Spinal cord (tissue), 10 donors: ENCODE results near the gene KCTD6. TPM values are rescaled to one million over a fixed set of nuclear protein-coding genes. Genes with fewer than 3 reads are reported as not detected.
"Not testable (repeated sequence)": the region's sequence is repeated elsewhere in the genome, so short reads cannot be mapped to it uniquely, and the experiment has no call there.

ENCODE experiments used
- DNase-seq, 6 donors: peaks; one replicate each; pipeline versions ENCODE4 v3.0.0 to v3.0.0-alpha.2; 2013 to 2015; ENCODE audit warnings: low spot score in 6 of 6, low read depth in 4 of 6
- H3K27ac ChIP-seq: one replicate; pipeline ENCODE4 v1.5.1; 2013; ENCODE audit warnings: low read depth, low read length, control low read depth
- H3K27me3 ChIP-seq: one replicate; pipeline ENCODE4 v1.6.1; 2013; ENCODE audit warnings: low read length; ENCODE audit not compliant: control insufficient read depth, insufficient read depth
- H3K36me3 ChIP-seq: one replicate; pipeline ENCODE4 v1.6.1; 2013; ENCODE audit warnings: low read length; ENCODE audit not compliant: control insufficient read depth, insufficient read depth
- H3K4me1 ChIP-seq: one replicate; pipeline ENCODE4 v1.6.1; 2013; ENCODE audit warnings: low read length; ENCODE audit not compliant: control insufficient read depth, insufficient read depth
- H3K4me3 ChIP-seq: one replicate; pipeline ENCODE4 v1.5.1; 2013; ENCODE audit warnings: low read depth, low read length, control low read depth
- H3K9me3 ChIP-seq: one replicate; pipeline ENCODE4 v1.6.1; 2013; ENCODE audit warnings: low read length; ENCODE audit not compliant: control insufficient read depth, insufficient read depth
- WGBS: methylation state at CpG from one replicate; pipeline ENCODE4 v1.1.5; 2013; ENCODE audit warnings: missing lambda C conversion rate; ENCODE audit not compliant: insufficient coverage; 5-methylcytosine and 5-hydroxymethylcytosine counted together
- polyA plus RNA-seq, 2 donors: library from polyadenylated mRNA; unstranded; fragments of 120-200 nt; gene quantifications; one replicate each; pipeline ENCODE4 v1.2.1, GENCODE V29; 2013; ENCODE audit not compliant: insufficient read length in 2 of 2
- total RNA-seq, 2 donors: library from RNA; depleted of rRNA in 1 of 2; stranded (reverse); fragments of 120-200 nt in 1 of 2; fragments of >200 nt in 1 of 2; gene quantifications; one replicate each; pipeline versions ENCODE4 v1.2.3 to v1.2.4, GENCODE V29; 2013 to 2014
- donor health status: healthy.

The KCTD6 gene
- total and polyA plus RNA-seq, 4 donors = 26.6 to 35.1 (median 32.4) TPM

DNA sequence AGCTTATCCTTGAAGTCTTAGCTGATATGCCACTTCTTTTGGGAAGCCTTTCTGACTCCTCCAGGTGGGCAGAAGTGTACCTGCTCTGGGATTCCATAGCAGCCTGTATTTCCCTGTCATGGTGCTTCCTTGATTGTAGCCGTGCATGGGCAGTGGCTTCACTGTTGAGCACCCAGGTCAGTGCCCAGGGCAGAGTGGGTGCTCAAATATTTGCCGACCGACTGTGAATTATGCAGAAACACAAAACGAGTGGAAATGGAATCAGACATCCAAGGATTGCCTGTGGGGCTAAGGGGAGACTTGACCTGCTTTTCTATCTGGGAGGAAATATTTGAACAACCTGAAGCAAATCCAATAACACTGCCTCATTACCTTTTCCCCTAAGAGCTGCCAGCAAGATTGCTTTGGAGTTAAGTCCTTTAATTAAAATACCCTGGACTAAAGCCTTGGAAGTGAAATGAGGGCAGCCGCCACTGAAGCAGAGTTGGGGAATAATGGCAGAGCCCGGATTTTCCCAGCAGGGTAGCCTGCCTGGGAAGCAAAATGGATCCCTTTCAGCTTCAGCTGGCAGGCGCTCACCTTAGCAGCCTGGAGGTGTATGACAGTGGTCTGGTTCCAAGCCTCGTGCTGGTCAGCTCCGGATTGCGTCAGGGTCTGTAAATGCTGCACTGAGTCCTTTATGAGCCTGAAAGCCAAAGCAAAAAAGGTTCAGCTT lies 30.2 kb downstream of the KCTD6 start:
- Histone ChIP-seq H3K4me1 (peaks cover 19% of the 10 kb centered on the region), H3K9me3 (no peaks in the 10 kb centered on the region), H3K27ac (peak overlapping the region; percentile 29), H3K36me3 (peaks cover 3% of the 10 kb centered on the region), H3K27me3 (no peaks in the 10 kb centered on the region), H3K4me3 (no peak overlapping the region)
- peak in 3 of 6 donors; percentile 31 to 86 (median 69) for DNase-seq
- 31% methylated on average over 10 of the region's 10 CpGs for WGBS

DNA sequence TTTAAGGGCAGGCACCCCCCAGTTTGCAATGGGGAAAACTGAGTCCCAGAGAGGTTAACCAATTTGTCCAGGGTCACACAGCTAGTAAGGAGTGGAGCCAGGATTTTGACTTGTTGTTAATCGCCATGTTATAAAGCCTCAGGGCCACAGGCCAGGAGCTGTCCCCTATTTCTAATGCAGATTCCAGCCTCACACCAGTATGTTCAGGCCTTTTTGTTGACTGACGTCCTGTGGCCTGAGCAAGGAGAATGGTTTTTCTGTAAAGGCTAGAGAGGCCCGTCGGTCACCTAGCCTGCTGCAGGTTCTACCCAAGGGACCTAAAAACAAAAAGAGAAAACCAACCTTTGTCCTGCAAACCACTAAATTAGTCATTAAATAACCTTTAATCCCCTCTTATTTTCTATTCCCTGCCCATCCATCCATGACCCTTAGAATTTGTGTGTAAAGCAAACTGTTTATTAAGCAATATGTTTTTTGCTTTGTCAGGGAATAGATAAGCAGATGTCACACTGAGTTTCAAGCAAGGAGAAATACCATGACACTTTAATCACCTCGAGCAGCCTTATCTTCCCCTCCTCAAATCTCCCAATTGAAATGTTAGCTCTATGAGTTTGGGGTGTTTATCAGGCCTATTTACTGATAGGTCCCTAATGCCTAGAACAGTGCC lies 31.0 kb downstream of the KCTD6 start:
- 49% methylated on average over 2 of the region's 5 CpGs for WGBS
- Histone ChIP-seq H3K27ac (peak overlapping the region; percentile 29), H3K27me3 (no peaks in the 10 kb centered on the region), H3K4me1 (peaks cover 19% of the 10 kb centered on the region), H3K36me3 (peaks cover 3% of the 10 kb centered on the region), H3K9me3 (no peaks in the 10 kb centered on the region), H3K4me3 (no peak overlapping the region)
- no peak for DNase-seq

DNA sequence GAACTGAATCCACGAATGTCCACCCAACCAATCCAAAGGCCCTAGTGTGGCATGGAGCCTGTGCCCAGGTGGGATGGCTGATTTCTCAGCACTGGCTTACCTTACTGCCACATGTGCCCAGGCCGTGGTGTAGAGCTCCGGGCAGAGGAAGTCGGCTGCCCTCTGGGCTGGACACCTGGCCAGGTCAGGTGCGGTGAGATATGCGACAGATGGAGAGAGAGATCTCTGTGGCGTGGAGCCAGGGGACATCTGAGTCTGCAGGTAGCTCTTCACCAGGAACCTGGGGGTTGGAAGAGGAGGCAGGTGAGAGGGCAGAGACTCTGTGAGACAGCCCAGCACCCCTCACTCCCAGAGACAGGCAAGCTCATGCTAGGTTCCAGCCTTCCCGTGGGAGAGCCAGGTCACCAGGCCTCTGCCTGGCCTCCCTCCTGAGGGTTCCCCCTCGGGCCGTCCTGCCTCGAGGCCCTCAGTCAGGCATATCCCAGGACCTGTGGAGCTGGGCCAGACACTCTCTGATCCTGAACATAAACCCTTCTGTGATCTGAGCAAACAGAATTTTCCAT lies 32.5 kb downstream of the KCTD6 start:
- DNase-seq = no peak

GRCh38 chr3:58526515-58526957 lies 34.6 kb downstream of the KCTD6 start:
- no peak overlapping the region for H3K4me3 ChIP-seq
- H3K27me3 ChIP-seq = no peaks in the 10 kb centered on the region
- peaks cover 24% of the 10 kb centered on the region for H3K4me1 ChIP-seq
- H3K27ac ChIP-seq = no peak overlapping the region
- H3K36me3 ChIP-seq = peaks cover 10% of the 10 kb centered on the region
- DNase-seq = no peak
- 79% methylated on average over 6 of the region's 7 CpGs for WGBS
- no peaks in the 10 kb centered on the region for H3K9me3 ChIP-seq

More for the DNA sequence above, 32.5 kb downstream of the KCTD6 start:
- Histone ChIP-seq H3K9me3 (no peaks in the 10 kb centered on the region), H3K4me3 (no peak overlapping the region), H3K36me3 (peaks cover 3% of the 10 kb centered on the region), H3K4me1 (peaks cover 28% of the 10 kb centered on the region), H3K27ac (no peak overlapping the region), H3K27me3 (no peaks in the 10 kb centered on the region)
- WGBS = 93% methylated on average over 10 of the region's 11 CpGs

DNA sequence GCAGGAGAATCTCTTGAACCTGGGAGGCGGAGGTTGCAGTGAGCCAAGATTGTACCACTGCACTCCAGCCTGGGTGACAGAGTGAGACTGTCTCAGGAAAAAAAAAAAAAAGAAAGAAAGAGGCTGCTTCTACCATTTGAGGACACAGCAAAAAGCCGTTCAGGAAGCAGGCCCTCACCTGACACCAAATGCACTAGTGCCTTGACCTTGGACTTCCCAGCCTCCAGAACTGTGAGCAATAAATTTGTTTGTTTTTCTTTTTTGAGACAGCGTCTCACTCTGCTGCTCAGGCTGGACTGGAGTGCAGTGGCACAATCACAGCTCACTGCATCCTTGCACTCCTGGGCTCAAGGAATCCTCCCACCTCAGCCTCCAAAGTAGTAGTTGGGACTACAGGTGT lies 35.5 kb downstream of the KCTD6 start:
- 92% methylated on average over 2 of the region's 3 CpGs for WGBS
- H3K4me3 ChIP-seq, DNase-seq, H3K27me3 ChIP-seq, H3K9me3 ChIP-seq, H3K27ac ChIP-seq: not testable (repeated sequence)
- peaks cover 17% of the 10 kb centered on the region for H3K4me1 ChIP-seq
- H3K36me3 ChIP-seq = peaks cover 13% of the 10 kb centered on the region

DNA sequence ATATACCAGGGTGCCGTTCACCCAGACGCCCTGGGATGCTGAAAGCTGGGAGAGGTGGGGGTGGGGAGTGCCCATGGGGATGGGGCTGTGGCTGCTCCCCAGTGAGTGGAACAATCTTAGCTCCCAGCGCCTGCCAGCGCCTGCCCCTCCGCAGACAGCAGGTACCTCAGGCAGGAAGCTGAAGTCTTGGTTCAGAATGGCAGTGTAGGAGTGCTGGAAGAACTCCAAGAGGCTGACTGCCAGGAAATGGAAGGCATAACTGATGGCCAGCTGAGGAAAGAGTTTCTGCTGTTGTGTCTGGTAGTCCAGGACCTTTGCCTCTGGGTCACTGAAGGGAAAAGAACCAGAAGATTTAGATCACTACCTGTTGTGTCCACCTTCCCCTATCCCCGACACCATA lies 36.7 kb downstream of the KCTD6 start:
- H3K36me3 ChIP-seq = peaks cover 13% of the 10 kb centered on the region
- no peak overlapping the region for H3K27ac ChIP-seq
- peaks cover 16% of the 10 kb centered on the region for H3K4me1 ChIP-seq
- DNase-seq = peak in 2 of 6 donors; percentile 71 to 79
- no peaks in the 10 kb centered on the region for H3K9me3 ChIP-seq
- 30% methylated on average over 5 of the region's 6 CpGs for WGBS
- no peaks in the 10 kb centered on the region for H3K27me3 ChIP-seq
- no peak overlapping the region for H3K4me3 ChIP-seq

GRCh38 chr3:58529516-58530353 lies 37.8 kb downstream of the KCTD6 start:
- no peaks in the 10 kb centered on the region for H3K27me3 ChIP-seq
- WGBS = 77% methylated on average over 13 of the region's 15 CpGs
- H3K36me3 ChIP-seq = peaks cover 13% of the 10 kb centered on the region
- H3K4me1 ChIP-seq = peaks cover 16% of the 10 kb centered on the region
- no peak overlapping the region for H3K4me3 ChIP-seq
- DNase-seq = peak in 1 of 6 donors; percentile 59
- H3K27ac ChIP-seq = no peak overlapping the region
- no peaks in the 10 kb centered on the region for H3K9me3 ChIP-seq

DNA sequence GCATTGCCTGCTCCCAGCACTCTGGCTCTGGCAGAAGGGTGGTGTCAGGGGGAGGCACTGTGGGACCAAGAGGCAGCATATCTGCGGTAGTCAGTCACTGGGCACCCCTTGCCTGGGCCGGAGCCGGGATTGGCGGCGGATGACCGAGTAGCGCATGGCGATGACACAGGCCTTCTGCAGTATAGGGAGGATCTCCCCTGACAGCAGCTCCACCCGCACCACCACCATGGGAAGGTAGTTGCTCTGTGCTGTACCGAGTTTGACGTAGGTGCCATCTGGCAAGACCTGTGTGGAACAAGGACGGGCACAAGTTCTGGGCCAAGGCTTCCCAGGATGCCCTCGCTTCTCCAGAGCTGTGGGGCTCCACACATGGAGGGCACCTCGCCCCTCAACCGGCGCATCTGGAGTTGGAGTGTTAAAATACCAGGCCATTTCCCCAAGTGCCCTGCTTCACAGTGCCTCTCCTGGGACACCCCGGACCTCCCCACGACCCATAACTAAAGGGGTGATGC lies 38.5 kb downstream of the KCTD6 start:
- Histone ChIP-seq H3K4me3 (no peak overlapping the region), H3K9me3 (no peaks in the 10 kb centered on the region), H3K27me3 (no peaks in the 10 kb centered on the region), H3K36me3 (peaks cover 13% of the 10 kb centered on the region), H3K4me1 (peaks cover 16% of the 10 kb centered on the region), H3K27ac (no peak overlapping the region)
- WGBS = 91% methylated on average over 18 of the region's 18 CpGs
- DNase-seq = no peak

DNA sequence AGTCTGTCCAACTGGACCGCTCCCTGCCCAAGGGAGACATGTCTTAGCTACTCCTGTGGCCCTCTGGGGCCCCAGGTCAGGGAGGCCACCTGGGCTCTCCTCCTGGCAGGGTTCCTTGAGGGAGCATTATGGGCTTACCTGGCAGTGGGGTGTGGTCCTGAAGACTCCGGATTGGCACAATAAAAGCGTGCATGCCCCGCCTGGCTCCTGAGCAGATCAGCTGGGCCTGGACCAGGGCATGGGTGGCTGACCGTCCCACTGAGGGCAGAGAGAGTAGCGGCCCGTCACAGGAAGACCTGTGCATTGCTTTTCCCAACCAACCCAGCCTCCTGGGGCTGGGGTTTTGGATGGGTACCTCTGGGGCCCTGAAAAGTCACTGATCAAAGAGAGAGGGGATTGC lies 39.7 kb downstream of the KCTD6 start:
- DNase-seq = no peak
- Histone ChIP-seq H3K27ac (no peak overlapping the region), H3K9me3 (no peaks in the 10 kb centered on the region), H3K27me3 (no peaks in the 10 kb centered on the region), H3K36me3 (peaks cover 13% of the 10 kb centered on the region), H3K4me3 (no peak overlapping the region), H3K4me1 (peaks cover 22% of the 10 kb centered on the region)
- 95% methylated on average over 4 of the region's 7 CpGs for WGBS
